ENCODE results near the gene TSHR.

The TSHR gene

GRCh38 chr14:80954687-80955299 lies 628 bp upstream of the TSHR start:
- H3K27me3 ChIP-seq (replicated peaks) = peaks cover 8% of the 10 kb centered on the region
- peak; percentile 78 for DNase-seq
- H3K36me3 ChIP-seq (replicated peaks) = no peaks in the 10 kb centered on the region
- no peak overlapping the region for H3K27ac ChIP-seq
- TF ChIP-seq, protein P1, sequence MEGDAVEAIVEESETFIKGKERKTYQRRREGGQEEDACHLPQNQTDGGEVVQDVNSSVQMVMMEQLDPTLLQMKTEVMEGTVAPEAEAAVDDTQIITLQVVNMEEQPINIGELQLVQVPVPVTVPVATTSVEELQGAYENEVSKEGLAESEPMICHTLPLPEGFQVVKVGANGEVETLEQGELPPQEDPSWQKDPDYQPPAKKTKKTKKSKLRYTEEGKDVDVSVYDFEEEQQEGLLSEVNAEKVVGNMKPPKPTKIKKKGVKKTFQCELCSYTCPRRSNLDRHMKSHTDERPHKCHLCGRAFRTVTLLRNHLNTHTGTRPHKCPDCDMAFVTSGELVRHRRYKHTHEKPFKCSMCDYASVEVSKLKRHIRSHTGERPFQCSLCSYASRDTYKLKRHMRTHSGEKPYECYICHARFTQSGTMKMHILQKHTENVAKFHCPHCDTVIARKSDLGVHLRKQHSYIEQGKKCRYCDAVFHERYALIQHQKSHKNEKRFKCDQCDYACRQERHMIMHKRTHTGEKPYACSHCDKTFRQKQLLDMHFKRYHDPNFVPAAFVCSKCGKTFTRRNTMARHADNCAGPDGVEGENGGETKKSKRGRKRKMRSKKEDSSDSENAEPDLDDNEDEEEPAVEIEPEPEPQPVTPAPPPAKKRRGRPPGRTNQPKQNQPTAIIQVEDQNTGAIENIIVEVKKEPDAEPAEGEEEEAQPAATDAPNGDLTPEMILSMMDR (IDR thresholded peaks at IDR 0.05; ENCODE audit: low read depth, low read length, missing control alignments) = peak; percentile 82
- H3K4me3 ChIP-seq (ENCODE audit: low read depth, low read length) = peak overlapping the region; percentile 56
- in situ Hi-C loops (cut with HindIII; ENCODE audit: low pct_ligation_motif_present, low sequenced_read_pairs) = no loop called here

- in situ Hi-C loops (cut with HindIII; ENCODE audit: low pct_ligation_motif_present, low sequenced_read_pairs) = no loop called here
- peaks cover 8% of the 10 kb centered on the region for H3K27me3 ChIP-seq (replicated peaks)
- no peak overlapping the region for H3K4me3 ChIP-seq (ENCODE audit: low read depth, low read length)
- H3K27ac ChIP-seq = no peak overlapping the region
- no peaks in the 10 kb centered on the region for H3K36me3 ChIP-seq (replicated peaks)
- no peak for DNase-seq
- TF ChIP-seq, protein P1 (IDR thresholded peaks at IDR 0.05; ENCODE audit: low read depth, low read length, missing control alignments) = no peak
Measured at GRCh38 chr14:80956102-80956501, 681 bp downstream of the TSHR start.

DNA sequence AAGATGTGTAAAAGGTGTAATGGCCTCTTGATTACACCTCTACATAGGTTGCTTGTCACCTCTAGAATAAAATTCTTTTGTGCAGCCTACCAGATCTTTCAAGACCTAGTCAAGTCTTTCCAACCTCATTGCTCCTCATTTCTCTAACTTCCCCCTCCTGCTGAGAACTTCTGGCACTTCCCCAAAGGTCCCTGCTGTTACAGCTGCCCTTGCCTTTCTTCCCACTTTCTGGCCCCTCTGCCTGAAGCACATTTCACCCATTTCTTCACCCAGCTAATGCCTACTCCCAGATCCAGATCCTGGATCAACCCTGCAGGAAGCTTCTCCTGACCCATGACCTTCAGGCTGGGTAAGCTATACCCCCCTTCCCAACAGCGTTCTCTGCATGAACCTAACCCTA lies 1.5 kb downstream of the TSHR start:
- Histone ChIP-seq H3K27ac (no peak overlapping the region), H3K4me3 (ENCODE audit: low read depth, low read length) (no peak overlapping the region), H3K36me3 (replicated peaks) (no peaks in the 10 kb centered on the region), H3K27me3 (replicated peaks) (peaks cover 8% of the 10 kb centered on the region)
- in situ Hi-C loops (cut with HindIII; ENCODE audit: low pct_ligation_motif_present, low sequenced_read_pairs) = no loop called here
- DNase-seq = no peak
- TF ChIP-seq, protein P1 (IDR thresholded peaks at IDR 0.05; ENCODE audit: low read depth, low read length, missing control alignments) = no peak

DNA sequence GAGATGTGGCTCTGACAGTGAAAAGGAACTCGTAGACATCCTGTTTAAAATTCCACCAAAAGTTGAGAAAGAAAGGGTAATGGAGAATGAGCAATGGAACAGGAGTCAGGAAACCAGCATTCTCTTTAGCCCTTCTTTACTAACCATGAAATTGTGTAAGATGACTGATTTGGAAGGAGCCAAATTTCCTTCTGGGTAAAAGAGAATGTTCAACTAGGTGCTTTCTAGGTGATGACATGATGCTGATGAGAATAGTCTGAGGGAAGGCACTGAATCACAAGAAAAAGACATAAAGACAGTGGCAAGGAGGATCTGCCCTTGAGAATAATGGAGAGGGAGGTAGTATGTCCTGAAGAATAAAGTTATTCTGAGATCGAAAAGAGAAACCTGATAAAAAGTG lies 2.2 kb downstream of the TSHR start:
- in situ Hi-C loops (cut with HindIII; ENCODE audit: low pct_ligation_motif_present, low sequenced_read_pairs) = no loop called here
- TF ChIP-seq, protein P1 (IDR thresholded peaks at IDR 0.05; ENCODE audit: low read depth, low read length, missing control alignments) = no peak
- no peak for DNase-seq

GRCh38 chr14:80958226-80958625 lies 2.8 kb downstream of the TSHR start:
- Histone ChIP-seq H3K36me3 (replicated peaks) (no peaks in the 10 kb centered on the region), H3K4me3 (ENCODE audit: low read depth, low read length) (no peak overlapping the region), H3K27me3 (replicated peaks) (peaks cover 8% of the 10 kb centered on the region), H3K27ac (no peak overlapping the region)
- in situ Hi-C loops (cut with HindIII; ENCODE audit: low pct_ligation_motif_present, low sequenced_read_pairs) = no loop called here
- TF ChIP-seq, protein P1 (IDR thresholded peaks at IDR 0.05; ENCODE audit: low read depth, low read length, missing control alignments) = no peak
- DNase-seq = no peak

More for the DNA sequence above, 2.2 kb downstream of the TSHR start:
- Histone ChIP-seq H3K4me3 (ENCODE audit: low read depth, low read length) (no peak overlapping the region), H3K36me3 (replicated peaks) (no peaks in the 10 kb centered on the region), H3K27ac (no peak overlapping the region), H3K27me3 (replicated peaks) (peaks cover 8% of the 10 kb centered on the region)

- peaks cover 8% of the 10 kb centered on the region for H3K27me3 ChIP-seq (replicated peaks)
- in situ Hi-C loops (cut with HindIII; ENCODE audit: low pct_ligation_motif_present, low sequenced_read_pairs) = no loop called here
- H3K4me3 ChIP-seq (ENCODE audit: low read depth, low read length) = no peak overlapping the region
- H3K27ac ChIP-seq = no peak overlapping the region
- TF ChIP-seq, protein P1 (IDR thresholded peaks at IDR 0.05; ENCODE audit: low read depth, low read length, missing control alignments) = no peak
- no peaks in the 10 kb centered on the region for H3K36me3 ChIP-seq (replicated peaks)
- no peak for DNase-seq
Measured at GRCh38 chr14:80958939-80959338, 3.5 kb downstream of the TSHR start.

Data from brain microvascular endothelial cell (primary cell).